Neural crest cell (in vitro differentiated cells): ENCODE measurements around the gene TNXB. TPM values are rescaled to one million over a fixed set of nuclear protein-coding genes. Genes with fewer than 3 reads are reported as not detected.

ENCODE experiments used
- DNase-seq: peaks from one replicate; pipeline ENCODE4 v3.0.0; 2021; ENCODE audit warnings: low read depth, mixed read lengths, low spot score
- H3K27ac Mint-ChIP-seq: one replicate; pipeline ENCODE4 v1.8.0; 2021; ENCODE audit warnings: mild to moderate bottlenecking, mixed read lengths; ENCODE audit not compliant: unreplicated experiment
- H3K27me3 Mint-ChIP-seq: 2 replicates; pipeline ENCODE4 v1.8.0; 2021; ENCODE audit warnings: low read depth, mild to moderate bottlenecking, mixed read lengths
- H3K36me3 Mint-ChIP-seq: 2 replicates; pipeline ENCODE4 v1.8.0; 2021; ENCODE audit warnings: low read depth, mild to moderate bottlenecking, mixed read lengths
- H3K4me1 Mint-ChIP-seq: 2 replicates; pipeline ENCODE4 v1.8.0; 2021; ENCODE audit warnings: mixed read lengths
- H3K4me3 Mint-ChIP-seq: one replicate; pipeline ENCODE4 v1.8.0; 2021; ENCODE audit warnings: mild to moderate bottlenecking, mixed read lengths
- H3K9me3 Mint-ChIP-seq: 2 replicates; pipeline ENCODE4 v1.8.0; 2021; ENCODE audit warnings: mixed read lengths
- total RNA-seq: library from RNA; stranded (reverse); gene quantifications from 2 replicates; pipeline ENCODE4 v1.2.1, GENCODE V29; 2021
- TF ChIP-seq, protein P1 (sequence below): fragments of 200-600 bp; sonication (generic); conservative IDR thresholded peaks from 2 replicates; pipeline ENCODE4 v1.5.0; 2021; ENCODE audit warnings: antibody characterized with exemption, mild to moderate bottlenecking

The TNXB gene
- total RNA-seq, 1 donor from 2014 or later: 6.6 TPM

- Mint-ChIP-seq H3K4me3 (peak overlapping the region; percentile 2), H3K27ac (no peak overlapping the region), H3K27me3 (peaks cover 6% of the 10 kb centered on the region), H3K4me1 (peaks cover 32% of the 10 kb centered on the region), H3K36me3 (no peaks in the 10 kb centered on the region), H3K9me3 (peaks cover 2% of the 10 kb centered on the region)
- DNase-seq: no peak
- TF ChIP-seq, protein P1, sequence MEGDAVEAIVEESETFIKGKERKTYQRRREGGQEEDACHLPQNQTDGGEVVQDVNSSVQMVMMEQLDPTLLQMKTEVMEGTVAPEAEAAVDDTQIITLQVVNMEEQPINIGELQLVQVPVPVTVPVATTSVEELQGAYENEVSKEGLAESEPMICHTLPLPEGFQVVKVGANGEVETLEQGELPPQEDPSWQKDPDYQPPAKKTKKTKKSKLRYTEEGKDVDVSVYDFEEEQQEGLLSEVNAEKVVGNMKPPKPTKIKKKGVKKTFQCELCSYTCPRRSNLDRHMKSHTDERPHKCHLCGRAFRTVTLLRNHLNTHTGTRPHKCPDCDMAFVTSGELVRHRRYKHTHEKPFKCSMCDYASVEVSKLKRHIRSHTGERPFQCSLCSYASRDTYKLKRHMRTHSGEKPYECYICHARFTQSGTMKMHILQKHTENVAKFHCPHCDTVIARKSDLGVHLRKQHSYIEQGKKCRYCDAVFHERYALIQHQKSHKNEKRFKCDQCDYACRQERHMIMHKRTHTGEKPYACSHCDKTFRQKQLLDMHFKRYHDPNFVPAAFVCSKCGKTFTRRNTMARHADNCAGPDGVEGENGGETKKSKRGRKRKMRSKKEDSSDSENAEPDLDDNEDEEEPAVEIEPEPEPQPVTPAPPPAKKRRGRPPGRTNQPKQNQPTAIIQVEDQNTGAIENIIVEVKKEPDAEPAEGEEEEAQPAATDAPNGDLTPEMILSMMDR: no peak
Observed at GRCh38 chr6:32132110-32132509, 23.0 kb upstream of the TNXB start.

GRCh38 chr6:32131439-32131948 is 22.4 kb upstream of the TNXB start:
- TF ChIP-seq, protein P1: no peak
- Mint-ChIP-seq H3K9me3 (peaks cover 2% of the 10 kb centered on the region), H3K36me3 (no peaks in the 10 kb centered on the region), H3K27me3 (peaks cover 6% of the 10 kb centered on the region), H3K4me1 (peaks cover 38% of the 10 kb centered on the region), H3K4me3 (peak overlapping the region; percentile 76), H3K27ac (no peak overlapping the region)
- no peak for DNase-seq

DNA sequence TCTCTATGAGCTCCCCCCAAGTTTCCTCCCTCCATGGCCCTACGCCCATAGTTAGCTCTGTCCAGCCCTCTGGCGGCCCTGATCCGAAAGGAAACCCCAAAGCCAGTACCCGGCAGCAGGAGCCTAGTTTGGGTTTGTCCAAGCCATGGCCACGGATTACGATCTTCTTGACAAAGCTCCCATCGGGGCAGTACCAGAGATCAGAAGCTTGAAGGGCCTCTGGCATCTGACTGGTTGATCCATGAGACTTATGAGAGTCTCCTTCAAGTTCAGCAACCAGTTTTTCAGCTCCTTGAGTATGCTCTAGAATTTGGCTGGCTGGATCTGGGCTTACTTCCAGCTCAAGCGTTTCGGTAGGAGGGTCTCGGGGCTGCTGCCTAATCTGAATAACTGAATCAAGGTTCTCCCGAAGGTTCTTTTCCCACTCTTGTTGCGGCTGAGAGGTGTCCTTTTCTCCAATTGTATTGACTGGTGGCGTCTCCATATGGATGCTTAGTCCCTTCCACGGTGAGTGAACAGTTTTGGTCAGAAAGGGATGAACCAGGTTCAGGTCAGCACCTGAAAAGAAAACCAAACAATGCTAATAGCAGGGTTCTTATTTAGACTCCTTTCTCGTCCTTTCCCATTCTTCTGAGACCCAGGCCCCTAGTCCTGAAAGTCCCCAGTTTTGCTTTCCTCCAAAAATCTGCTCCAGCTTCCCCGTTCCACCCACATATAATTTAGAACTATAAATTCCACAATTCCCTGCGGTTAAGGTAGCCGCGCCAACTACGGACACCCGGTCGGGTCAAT is 20.4 kb upstream of the TNXB start:
- Mint-ChIP-seq H3K27me3 (peaks cover 2% of the 10 kb centered on the region), H3K4me3 (peak overlapping the region; percentile 93), H3K4me1 (peaks cover 45% of the 10 kb centered on the region), H3K27ac (peak overlapping the region; percentile 95), H3K9me3 (peaks cover 2% of the 10 kb centered on the region), H3K36me3 (peaks cover 3% of the 10 kb centered on the region)
- no peak for DNase-seq
- TF ChIP-seq, protein P1: no peak

DNA sequence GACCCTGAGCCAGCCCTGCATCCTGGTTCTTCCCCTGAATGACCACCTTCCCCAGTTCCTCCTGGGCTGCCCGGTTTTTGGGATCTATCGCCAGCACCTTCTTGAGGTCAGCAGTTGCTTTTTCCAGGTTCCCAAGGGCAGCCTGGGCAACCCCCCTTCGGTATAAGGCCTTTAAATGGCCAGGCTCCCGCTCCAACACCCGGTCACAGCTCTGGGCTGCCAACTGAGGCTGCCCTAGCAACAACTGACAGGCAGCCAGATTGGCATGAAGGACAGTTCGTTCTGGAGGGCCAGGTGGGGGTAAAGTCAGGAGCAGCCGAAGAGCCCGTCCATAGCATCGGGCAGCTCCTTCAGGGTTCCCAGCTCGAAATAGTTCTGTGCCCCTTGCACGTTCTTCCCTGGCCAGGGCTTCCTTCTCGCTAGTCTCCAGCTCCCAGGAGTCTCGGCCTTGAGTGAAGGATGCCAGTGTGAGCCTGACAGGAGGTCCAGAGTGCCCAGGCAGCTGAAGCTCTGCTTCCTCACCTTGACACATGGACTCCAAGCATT is 19.7 kb upstream of the TNXB start:
- DNase-seq: no peak
- H3K36me3 Mint-ChIP-seq: peaks cover 8% of the 10 kb centered on the region
- peaks cover 2% of the 10 kb centered on the region for H3K27me3 Mint-ChIP-seq
- H3K4me1 Mint-ChIP-seq: peaks cover 45% of the 10 kb centered on the region
- peak overlapping the region; percentile 99 for H3K4me3 Mint-ChIP-seq
- H3K27ac Mint-ChIP-seq: no peak overlapping the region
- H3K9me3 Mint-ChIP-seq: peaks cover 2% of the 10 kb centered on the region
- TF ChIP-seq, protein P1: no peak

DNA sequence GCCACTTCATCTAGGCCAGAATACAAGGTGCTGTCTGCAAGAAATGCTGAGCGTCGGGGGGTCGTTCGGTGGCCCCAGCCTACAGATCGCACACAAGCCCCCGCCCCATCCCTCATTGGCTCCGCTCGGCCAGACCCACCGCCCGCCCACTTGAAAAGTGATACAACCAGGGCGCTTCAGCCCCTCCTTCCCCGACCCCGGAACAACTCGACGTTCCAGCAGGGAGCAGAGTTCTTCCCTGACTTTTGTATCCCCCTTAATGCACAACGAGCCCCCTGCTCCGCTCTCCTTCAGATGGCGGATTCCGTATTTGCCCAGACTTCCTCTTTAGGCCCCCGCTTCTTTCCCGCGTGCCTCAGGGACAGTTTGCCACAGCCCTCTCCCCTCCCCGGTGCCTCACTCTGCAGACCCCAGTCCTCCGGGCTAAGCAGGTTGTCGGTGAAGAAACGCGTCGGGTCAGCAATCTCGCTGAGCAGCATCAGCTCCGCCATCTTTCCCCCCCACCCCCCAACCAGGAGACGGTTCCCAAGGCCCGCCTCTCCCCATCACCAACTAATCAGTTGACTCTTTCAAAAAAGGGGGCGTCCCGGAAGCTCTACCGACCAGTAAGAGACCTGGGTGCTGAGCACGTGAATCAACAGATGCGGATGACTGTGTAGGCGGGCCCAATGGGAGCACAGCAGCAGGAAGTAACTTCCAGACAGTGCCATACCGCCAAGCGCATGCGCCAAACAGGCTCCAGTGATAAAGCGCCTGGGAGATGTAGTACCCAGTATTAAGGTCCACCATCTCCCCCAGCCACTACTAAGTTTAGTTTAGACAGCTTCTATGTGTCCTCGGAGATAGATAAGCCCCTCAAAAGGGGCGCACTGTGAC is 18.8 kb upstream of the TNXB start, which contains the start of gene ATF6B:
Gene ATF6B (minus strand): TSS at position 530 of the 876 bp plus-strand sequence. CDS start 39 bp downstream, at position 491.
- H3K9me3 Mint-ChIP-seq: peaks cover 2% of the 10 kb centered on the region
- peaks cover 45% of the 10 kb centered on the region for H3K4me1 Mint-ChIP-seq
- peaks cover 8% of the 10 kb centered on the region for H3K36me3 Mint-ChIP-seq
- H3K27me3 Mint-ChIP-seq: peaks cover 2% of the 10 kb centered on the region
- DNase-seq: peak; percentile 88
- H3K4me3 Mint-ChIP-seq: peak within 1 kb of the TSS; percentile 99
- H3K27ac Mint-ChIP-seq: peak within 1 kb of the TSS; percentile 99
- TF ChIP-seq, protein P1: no peak
